SU-DHL-6 (cell line): Measurements from ENCODE around the gene TMCC1.

ENCODE experiments used
- EZH2phosphoT487 ChIP-seq: fragments of 200-600 bp; sonication (generic), shearing (Covaris generic); conservative IDR thresholded peaks from 2 replicates; pipeline ENCODE4 v1.6.1; 2018; ENCODE audit warnings: mild to moderate bottlenecking, antibody characterized with exemption, low read length, moderate library complexity, mixed read lengths
- TF ChIP-seq, protein P1 (sequence below): fragments of 200-600 bp; sonication (generic); IDR thresholded peaks from one replicate; pipeline ENCODE4 v1.5.1; 2017; ENCODE audit warnings: antibody characterized with exemption, mild to moderate bottlenecking, low read length, moderate library complexity; ENCODE audit not compliant: insufficient read depth, poor library complexity, severe bottlenecking

DNA sequence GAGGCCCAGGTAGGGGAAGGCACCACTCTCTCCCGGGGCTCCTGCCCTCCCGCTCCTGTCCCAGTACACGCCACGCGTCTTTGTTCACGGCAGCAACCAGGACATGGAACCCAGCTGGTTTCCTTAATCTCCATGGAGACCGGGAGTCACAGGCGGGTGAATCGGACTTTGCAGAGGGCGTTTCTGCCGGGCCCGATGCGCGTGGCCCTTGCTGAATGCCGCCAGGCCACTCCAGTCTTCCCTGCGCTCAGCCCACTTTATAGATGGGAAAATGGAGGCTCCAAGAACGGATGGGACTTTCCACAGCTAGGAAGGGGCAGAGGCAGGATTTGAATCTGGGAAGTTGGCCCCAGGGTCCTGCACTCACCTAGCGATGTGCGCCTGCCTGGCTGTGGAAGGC is 294.4 kb downstream of the TMCC1 start:
- TF ChIP-seq, protein P1, sequence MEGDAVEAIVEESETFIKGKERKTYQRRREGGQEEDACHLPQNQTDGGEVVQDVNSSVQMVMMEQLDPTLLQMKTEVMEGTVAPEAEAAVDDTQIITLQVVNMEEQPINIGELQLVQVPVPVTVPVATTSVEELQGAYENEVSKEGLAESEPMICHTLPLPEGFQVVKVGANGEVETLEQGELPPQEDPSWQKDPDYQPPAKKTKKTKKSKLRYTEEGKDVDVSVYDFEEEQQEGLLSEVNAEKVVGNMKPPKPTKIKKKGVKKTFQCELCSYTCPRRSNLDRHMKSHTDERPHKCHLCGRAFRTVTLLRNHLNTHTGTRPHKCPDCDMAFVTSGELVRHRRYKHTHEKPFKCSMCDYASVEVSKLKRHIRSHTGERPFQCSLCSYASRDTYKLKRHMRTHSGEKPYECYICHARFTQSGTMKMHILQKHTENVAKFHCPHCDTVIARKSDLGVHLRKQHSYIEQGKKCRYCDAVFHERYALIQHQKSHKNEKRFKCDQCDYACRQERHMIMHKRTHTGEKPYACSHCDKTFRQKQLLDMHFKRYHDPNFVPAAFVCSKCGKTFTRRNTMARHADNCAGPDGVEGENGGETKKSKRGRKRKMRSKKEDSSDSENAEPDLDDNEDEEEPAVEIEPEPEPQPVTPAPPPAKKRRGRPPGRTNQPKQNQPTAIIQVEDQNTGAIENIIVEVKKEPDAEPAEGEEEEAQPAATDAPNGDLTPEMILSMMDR: no peak
- TF ChIP-seq EZH2phosphoT487: no peak
